Skin epidermis (tissue), 12 donors: Measurements from ENCODE around the gene SLC4A1.

Experiments used
- H3K27ac ChIP-seq, 21 experiments: fragments of 200-600 bp; sonication (generic) in 11 of 21; one replicate each; pipeline ENCODE4 v1.5.0; 2020; ENCODE audit warnings: mild to moderate bottlenecking in 3 of 21, inconsistent platforms in 2 of 21, moderate library complexity in 2 of 21
- H3K4me3 ChIP-seq, 7 experiments: fragments of 200-600 bp; sonication (generic) in 2 of 7; one replicate each; pipeline ENCODE4 v1.5.0; 2020; ENCODE audit warnings: inconsistent platforms in 2 of 7, mild to moderate bottlenecking in 2 of 7, moderate library complexity in 1 of 7

Gene SLC4A1

DNA sequence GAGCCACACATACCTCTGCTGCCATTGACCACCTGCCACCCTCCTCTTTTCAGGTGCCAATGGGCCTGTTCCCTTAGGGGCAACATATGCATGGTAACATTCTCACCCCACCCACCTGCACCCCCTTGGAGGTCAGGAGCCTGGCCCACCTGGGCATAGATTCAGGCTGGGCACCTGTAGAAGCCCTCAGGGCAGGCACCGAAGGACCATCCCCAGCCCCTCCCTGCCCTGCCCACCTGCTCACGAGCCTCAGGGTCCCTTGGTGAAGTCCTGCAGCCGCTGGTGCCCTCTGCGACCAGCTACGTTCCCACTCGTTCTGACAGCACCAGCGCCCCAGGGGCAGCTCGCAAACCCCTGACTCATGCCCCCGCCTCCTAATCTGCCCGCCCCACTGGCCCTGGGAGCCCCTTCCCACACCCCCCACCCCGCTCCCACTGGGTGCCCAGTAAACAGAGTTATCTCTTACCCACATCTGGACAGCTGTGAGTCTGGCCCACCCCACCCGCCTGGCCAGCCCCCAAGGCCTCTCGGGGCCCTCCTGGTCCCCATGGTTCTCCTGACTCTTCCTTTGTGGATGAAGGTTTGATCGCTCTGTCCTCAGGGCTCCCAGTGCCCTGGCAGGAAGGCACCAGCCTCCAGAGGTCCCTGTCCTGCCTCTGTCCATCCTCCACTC, at the start of gene SLC4A1:
Gene SLC4A1, minus strand, starts transcription at position 318 of the 673 bp plus-strand sequence. CDS start 5,269 bp downstream, outside the sequence.
- no peak within 1 kb of the TSS for H3K4me3 ChIP-seq
- peak within 1 kb of the TSS in 1 of 21 experiments; percentile 6 for H3K27ac ChIP-seq

DNA sequence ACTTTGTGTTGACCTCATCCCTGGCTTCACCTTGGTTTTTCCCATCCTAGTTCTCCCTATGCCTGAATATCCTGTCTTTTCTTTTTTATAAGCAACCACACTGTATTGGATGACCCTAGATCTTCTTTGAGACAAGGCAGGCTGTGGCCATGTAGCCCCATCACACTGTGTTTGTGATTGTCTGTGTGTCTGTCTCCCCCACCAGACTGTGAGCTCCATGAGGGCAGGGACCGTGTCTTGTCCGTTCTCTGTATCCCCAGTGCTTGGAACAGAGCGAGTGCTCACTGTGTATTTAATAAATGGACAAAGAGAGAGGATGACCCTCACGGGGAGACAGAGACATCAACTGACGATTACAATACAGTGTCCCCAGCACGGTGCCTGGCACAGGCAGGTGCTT, 49.6 kb upstream of the SLC4A1 start:
- Histone ChIP-seq H3K4me3 (no peak overlapping the region), H3K27ac (no peak overlapping the region)

DNA sequence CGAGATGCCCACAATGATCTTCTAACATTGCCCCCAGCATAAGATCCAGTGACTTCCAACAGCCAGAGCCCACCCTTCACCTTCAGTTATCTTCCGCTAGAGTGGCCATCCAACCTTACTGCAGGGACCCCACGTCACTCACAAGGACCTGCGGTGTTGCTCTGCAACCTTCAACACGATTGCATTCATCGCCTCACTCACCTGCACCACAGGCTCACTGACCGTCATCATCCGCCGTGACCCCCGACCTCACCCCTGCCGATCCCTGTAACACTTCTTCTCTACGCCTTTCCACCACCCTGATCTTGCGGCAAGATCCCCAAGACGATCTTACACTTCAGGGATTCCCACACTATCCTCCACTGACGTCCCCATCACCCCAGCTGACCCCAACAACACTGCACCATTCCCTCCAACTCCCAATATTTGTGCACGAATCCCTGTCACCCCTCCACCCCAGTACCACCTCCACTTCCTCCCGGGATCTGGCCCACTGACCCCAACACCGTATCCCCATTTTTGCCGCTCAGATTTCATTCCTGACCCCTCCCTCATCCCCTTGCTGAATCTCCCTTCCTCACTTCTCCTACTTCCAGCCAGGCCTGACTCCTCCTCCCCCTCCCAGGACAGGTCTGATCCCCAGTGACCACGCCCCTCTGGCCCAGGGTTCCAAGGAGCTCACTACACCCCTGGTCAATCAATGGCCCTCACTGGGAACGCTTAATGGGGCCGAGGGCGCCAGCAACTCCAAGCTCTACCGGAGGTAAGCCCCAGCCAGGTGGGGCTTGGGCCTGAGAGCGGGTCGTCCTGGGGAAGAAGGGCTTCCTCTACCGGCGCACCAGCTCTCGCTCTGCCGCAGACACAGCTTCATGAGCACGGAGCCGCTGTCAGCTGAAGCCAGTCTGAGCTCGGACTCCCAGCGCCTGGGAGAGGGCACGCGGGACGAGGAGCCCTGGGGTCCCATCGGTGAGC, 48.1 kb upstream of the SLC4A1 start:
- no peak overlapping the region for H3K27ac ChIP-seq
- H3K4me3 ChIP-seq = peak overlapping the region in 1 of 7 experiments; percentile 35

DNA sequence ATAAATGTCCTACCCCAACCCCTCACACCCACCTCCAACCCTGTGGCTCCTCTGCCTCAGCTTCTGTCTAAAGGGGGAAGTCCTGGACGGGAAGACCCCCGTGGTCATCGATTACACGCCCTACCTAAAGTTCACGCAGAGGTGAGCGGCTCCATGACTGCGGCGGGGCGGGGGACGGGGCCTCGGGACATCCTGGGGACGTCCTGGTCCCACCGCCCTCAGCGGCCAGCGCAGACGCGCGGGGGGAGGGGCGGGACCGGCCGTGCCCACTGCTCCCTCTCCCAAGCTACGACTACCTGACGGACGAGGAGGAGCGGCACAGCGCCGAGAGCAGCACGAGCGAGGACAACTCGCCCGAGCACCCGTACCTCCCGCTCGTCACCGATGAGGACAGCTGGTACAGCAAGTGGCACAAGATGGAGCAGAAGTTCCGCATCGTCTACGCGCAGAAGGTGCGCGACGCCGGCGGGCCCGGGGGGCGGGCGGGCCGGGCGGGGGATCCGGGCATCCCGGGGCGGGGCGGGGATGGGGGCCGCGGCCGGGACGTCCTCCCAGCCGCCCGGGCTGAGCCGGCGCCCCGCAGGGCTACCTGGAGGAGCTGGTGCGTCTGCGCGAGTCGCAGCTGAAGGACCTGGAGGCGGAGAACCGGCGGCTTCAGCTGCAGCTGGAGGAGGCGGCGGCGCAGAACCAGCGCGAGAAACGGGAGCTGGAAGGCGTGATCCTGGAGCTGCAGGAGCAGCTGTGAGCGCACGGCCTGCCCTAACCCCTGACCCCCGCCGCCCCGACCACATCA, 47.1 kb upstream of the SLC4A1 start:
- peak overlapping the region in 6 of 7 experiments; percentile 6 to 35 (median 27) for H3K4me3 ChIP-seq

DNA sequence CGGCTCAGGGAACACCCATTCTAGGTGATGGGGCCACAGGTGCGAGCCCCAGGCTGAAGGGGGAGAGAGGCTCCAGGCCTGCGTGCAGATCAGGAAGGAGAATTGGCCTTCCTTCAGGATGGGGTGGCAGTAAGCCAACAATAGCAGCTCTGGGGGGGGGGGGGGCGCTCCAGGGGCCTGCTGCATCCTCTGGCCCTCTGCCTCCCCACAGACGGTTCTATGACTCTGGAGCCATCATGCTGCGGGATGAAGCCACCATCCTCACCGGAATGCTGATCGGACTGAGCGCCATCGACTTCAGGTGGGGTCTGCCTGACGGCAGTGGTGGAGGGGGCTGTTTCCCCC, 46.6 kb upstream of the SLC4A1 start:
- H3K4me3 ChIP-seq = peak overlapping the region in 1 of 7 experiments; percentile 33
- H3K27ac ChIP-seq = no peak overlapping the region

More for the DNA sequence above, 47.1 kb upstream of the SLC4A1 start:
- H3K27ac ChIP-seq = no peak overlapping the region

DNA sequence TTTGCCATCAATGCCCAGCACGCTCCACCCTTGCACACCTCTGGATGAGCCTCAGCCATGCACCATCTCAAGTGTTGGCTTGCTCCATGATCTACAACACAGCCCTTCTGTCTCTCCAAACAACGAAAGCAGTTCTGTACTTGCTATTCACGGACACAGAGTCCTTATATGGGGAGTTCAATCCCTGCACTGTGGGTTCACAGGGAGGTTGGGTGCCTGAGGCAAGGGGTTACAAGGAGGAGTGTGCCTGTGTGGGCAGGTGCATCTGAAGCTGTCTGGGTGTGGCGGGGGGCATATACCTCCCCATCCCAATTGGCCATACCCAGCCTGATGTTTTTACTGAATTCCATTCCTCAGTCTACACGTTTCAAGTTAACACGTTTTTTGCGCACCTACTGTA, 46.1 kb upstream of the SLC4A1 start:
- Histone ChIP-seq H3K27ac (no peak overlapping the region), H3K4me3 (no peak overlapping the region)

DNA sequence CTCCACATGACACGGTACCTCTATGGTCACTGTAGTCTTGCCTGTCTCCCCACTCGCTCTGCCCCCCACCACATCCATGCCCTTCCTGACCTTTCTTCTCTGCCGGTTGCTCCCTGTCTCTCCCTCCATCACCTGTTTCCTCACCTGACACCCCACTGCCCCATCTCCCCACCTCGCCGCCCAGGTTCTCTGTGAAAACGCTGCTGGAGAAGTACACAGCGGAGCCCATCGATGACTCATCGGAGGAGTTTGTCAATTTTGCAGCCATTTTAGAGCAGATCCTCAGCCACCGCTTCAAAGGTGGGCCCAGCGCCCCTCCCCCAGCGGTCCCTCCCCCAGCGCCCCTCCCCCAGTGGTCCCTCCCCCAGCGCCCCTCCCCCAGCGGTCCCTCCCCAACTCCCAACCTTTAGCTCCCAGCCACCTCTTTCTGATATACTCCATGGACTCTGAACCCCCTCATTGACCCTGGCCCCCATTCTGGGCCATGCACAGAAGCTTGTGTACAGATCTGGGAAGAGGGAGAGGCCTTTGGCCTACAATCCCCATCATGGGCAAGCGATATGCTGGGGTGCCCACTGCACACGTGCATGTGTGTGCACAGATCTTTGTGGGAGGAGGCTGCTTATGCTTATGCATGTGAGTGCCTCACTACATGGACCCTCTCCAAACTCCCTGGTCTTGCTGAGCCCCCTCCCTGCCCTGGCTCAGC, 44.6 kb upstream of the SLC4A1 start:
- no peak overlapping the region for H3K4me3 ChIP-seq
- H3K27ac ChIP-seq = no peak overlapping the region

DNA sequence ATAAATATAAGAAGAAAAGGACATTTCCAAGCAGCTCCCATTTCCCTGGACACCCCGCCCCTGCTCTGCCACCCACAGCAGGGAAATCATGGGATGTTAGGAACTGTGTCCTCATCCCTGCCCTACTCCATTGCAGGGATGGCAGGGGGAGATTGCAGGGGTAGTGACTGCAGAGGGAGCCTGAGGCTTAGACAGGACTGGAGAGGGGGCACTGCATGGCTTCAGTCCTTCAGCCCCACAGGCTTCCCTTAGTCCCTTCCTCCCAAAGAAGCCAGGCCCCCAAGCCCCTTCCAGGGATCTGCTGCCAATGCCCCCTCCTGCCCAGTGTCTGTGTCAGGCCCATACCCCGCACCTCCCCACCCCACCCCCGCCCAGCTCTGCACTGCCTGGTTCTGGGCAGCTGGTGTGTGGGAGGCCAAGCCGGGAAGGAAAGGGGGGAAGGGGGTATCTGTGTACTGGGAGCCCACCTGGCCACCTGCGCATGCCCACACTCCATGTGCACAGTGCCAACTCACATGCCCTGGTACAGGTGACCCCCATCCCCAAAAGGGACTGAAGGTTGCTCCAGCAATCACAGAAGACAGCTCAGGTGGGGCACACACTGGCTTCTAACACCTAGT, 43.7 kb upstream of the SLC4A1 start:
- H3K27ac ChIP-seq = no peak overlapping the region

DNA sequence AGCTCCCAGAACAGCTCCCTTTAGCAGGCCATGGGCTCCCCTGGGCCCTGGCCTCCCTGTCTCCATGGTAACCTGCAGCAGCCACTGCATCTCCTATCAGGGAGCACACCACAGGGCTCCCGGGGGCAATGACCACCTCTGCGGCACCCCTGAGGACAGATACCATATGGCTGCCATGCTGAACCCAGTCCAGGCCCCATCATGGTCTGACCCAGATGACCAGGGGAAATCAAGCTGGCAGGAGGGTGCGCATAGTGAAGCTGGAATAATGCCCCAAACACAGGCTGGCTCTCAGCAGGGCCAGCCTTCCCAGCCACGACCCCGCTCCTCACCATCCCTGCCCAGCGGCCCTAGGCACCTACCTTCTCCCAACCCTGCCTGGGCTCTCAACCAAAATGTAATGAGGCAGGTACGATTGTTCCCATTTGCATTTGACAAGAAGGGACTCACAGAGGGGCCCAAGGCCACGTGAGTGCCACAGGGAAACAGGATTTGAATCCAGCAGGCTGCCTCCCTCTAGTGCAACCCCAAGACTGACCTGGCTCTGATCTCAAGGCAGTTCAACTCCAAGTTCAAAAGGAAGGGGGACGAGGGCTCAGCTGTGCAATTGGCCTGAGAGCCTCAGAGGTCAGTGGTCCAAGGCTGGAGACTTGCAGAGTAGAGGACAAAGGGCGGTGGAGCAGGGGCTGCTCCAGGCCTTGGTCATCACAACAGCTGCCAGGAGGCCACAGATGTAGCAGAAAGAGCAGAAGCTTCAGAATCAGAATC, 42.9 kb upstream of the SLC4A1 start:
- no peak overlapping the region for H3K4me3 ChIP-seq
- no peak overlapping the region for H3K27ac ChIP-seq

More for the DNA sequence above, 43.7 kb upstream of the SLC4A1 start:
- no peak overlapping the region for H3K4me3 ChIP-seq

DNA sequence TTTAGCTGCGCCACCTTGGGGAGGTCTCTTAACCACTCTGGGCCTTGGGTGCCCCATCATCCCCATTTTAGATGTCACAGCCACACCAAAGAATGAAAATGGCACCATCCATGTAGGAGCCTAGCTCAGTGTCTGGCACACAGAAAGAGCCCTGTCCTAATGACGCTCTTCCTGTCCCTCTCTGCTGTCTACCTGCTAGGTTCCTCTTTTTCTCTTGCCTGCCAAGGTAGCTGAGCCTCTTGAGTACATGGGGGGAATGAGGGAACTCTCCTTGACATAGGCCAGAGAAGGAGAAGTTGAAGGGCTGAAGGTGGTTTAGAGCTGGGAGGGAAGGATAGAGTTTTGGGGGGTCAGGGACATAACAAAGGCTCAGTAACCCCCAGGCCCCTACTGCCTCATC, 42.3 kb upstream of the SLC4A1 start:
- H3K4me3 ChIP-seq = no peak overlapping the region

DNA sequence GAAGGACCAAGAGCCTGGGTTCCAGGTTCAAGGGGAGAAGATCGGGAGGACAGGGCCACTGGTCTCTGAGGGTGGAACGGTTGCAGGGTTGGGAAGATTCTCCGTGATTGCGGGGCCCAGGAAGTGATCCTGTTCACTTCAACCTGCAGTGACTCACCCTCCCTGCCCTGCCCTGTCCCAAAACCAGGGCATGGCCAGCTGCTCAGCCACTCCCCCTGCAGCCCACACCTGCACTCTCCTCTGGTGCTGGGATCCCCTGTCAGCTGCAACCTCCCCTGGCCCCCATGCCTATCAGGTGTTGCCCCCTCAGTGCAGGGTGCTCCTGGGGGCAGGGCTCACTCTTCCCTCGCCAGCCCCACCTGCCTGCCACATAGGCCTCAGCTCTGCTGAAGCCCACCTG, 41.5 kb upstream of the SLC4A1 start:
- Histone ChIP-seq H3K4me3 (no peak overlapping the region), H3K27ac (no peak overlapping the region)

More for the DNA sequence above, 42.3 kb upstream of the SLC4A1 start:
- H3K27ac ChIP-seq = no peak overlapping the region

DNA sequence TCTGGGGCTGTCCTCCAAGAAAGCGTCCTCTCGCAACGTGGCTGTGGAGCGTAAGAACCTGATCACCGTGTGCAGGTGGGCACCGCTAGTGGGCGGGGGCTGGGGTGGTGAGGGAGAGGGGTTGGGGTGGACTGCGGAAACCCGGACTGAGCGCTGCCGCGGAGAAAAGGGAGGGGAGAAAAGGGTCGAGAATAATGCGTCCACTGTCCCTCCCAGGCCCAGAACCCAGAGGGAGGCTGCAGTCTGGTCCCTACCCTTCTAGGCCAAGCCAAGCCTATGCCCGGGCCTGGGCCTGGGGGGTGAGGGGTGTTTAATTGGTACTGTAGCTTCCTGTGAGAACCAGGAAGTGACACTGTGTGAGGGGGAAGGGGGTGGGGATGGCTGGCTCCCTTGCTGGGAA, 40.9 kb upstream of the SLC4A1 start:
- peak overlapping the region in 1 of 21 experiments; percentile 31 for H3K27ac ChIP-seq
- peak overlapping the region; percentile 14 to 43 (median 37) for H3K4me3 ChIP-seq

DNA sequence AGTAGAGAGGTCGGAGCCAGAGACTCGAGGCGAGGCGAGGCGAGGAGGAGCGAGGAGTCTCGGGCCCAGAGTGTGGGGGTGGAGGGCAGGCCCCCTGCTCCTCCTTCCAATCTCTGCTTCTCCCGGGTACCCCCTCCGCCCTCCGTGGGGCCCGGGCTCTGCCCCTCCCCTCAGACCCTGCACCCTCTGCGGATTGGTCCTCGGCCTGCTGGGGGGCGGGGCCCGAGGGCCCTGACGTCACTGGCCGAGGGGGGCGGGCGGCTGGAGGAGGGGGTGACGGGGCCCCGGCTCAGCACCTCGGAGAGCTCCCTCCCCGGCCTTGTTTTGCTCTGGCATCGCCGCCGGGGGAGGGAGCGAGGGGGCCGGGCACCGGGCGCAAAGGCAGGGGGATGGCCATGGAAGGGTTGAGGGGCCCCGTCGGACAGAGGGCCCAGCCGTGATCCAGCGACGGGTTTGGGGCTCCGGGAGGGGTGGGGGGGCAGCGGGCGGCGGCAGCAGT, 40.4 kb upstream of the SLC4A1 start, which contains the start of gene RUNDC3A:
Gene RUNDC3A, plus strand, starts transcription at position 282 of the 499 bp plus-strand sequence. CDS start 232 bp downstream, outside the sequence.
- Histone ChIP-seq H3K4me3 (peak within 1 kb of the TSS; percentile 14 to 43 (median 37)), H3K27ac (peak within 1 kb of the TSS in 7 of 21 experiments; percentile 3 to 52 (median 31))

DNA sequence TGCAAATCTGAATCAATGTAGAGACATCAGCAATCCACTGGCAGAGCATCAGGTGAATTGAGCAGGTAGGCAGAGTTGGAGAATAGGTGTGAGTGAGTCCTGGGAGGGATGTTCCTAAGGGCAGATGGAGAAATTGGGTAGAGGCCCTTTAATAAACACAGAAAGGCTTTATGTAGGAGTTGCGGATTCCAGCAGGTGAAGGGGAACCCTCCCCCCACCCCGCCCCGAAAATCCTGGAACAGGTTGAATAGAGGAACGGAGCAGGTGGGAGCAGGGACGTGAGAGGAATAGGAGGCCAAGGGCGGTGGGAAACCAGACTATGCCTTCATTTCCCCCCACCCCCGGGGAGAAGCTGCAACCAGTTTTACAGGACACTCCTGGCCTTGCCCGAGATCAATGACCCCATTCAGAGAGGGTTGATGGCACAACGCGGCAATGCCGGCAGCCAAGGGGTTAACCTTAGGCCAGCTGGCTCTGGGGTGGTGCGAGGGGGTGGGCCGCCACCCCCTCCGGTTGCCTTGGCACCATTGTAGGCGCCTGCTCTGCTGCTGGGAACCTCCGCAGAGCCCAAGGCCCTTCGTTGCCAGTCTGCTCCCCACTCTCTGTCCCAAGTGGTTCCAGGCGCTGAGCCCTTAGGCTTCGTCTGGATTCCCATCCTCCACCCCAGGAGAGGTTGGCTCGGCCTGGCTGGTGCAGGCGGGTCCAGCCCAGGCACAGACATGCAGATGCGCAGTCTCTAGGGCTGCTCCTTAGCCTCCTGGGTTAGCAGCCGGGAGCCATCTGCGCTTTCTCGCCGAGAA, 39.7 kb upstream of the SLC4A1 start:
- peak overlapping the region; percentile 14 to 43 (median 37) for H3K4me3 ChIP-seq
- peak overlapping the region in 7 of 21 experiments; percentile 3 to 52 (median 24) for H3K27ac ChIP-seq

DNA sequence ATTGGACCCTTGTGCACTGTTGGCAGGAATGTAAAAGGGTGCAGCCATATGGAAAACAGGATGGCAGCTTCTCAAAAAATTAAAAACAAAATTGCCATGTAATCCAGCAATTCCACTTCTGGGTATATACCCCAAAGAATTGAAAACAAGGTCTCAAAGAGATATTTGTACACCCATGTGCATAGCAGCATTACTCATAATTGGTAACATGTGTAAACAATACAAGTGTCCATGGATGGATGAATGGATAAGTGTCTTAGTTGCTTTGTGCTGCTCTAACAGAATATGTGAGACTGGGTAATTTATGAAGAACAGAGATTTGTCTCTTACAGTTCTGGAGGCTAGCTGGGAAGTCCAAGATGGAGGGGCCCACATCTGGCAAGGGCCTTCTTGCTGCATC, 36.7 kb upstream of the SLC4A1 start:
- no peak overlapping the region for H3K4me3 ChIP-seq
- no peak overlapping the region for H3K27ac ChIP-seq

DNA sequence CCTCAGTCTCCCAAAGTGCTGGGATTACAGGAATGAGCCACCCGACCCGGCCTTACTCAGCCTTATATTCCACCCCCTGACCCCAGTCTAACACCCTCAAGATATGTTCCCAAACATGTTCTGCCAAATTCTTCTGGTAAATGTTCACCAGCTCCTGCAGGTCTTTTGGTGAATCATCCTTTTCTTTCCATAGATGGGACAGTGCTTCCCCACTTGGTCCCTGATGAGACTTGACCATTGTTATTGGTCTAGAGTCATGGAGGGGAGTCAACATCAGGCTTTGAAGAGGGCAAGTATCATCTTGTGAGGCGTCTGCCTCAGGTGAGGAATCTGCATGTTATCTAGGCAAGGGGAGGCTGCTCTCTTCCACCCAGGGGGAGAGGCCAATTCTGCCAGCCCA, 30.0 kb upstream of the SLC4A1 start:
- no peak overlapping the region for H3K27ac ChIP-seq
- H3K4me3 ChIP-seq = no peak overlapping the region
